HG03135 (cell line): Measurements from ENCODE around the gene VPS37C.
"Not testable (repeated sequence)": the region's sequence is repeated elsewhere in the genome, so short reads cannot be mapped to it uniquely, and the experiment has no call there.

Experiments used
- ATAC-seq: cut with Tn5 transposase; IDR thresholded peaks from one replicate; pipeline ENCODE4 v1.9.1; 2021; ENCODE audit warnings: mild to moderate bottlenecking, moderate library complexity; ENCODE audit not compliant: unreplicated experiment

VPS37C gene

DNA sequence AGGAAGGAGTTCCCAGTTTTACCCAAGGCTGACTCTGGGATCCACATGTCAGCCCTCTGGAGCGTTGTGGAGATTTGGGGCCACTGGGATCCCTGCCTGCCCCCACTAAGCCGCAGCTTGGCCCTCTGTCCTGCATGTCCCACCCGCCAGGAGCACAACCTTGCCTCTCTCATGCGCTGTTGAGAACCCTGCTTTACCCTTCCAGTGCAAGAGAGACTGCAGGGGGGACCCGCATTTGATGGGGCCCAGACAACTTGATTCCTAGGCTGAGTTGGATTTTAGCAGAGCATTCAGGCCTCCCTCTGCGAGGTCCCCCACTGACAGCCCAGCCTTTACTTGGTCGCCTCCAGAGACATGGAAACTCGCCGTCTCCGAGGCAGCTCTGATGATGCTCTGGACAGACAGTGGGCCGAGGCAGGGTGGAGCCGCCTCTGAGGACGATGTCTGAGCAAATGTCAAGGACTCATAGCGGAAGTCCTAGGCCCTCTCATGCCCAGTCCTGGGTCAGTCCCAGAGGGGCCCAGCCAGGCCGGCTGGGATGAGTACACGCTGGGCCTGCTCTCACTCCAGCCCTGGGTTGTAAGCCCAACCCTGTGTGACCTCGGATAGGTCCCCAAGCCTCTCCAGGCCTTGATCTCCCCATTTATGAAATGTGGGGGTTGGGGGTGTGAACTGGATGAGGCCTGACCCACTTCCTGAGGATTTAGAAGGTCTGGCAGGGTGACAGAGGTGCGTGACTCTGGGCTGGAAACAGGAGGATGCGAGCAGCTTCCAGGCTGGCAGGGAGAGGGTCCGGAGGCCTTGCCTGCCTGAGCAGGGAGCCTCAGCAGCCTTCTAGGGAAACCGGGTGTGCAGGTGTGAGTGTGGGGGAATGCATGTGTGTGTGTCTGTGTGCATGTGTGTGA is 58.3 kb downstream of the VPS37C start:
- no peak for ATAC-seq

DNA sequence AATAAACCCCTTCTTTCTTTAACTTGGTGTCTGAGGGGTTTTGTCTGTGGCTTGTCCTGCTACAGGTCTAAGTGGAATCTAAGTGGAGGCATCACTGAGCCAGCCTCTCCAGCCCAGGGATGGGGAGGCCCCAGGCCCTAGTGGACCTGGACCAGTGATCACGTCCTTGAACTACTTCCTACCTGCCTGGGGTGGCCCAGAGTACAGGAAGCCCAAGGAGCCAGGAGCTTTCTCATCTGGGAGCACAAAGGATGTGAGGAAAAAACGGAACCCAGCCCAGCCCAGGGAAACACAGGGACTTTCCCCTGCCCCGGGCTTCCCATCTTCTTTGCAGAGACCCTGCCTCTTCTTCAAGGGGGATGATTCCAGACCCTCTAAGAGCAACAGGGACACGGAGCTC is 62.4 kb downstream of the VPS37C start:
- no peak for ATAC-seq

DNA sequence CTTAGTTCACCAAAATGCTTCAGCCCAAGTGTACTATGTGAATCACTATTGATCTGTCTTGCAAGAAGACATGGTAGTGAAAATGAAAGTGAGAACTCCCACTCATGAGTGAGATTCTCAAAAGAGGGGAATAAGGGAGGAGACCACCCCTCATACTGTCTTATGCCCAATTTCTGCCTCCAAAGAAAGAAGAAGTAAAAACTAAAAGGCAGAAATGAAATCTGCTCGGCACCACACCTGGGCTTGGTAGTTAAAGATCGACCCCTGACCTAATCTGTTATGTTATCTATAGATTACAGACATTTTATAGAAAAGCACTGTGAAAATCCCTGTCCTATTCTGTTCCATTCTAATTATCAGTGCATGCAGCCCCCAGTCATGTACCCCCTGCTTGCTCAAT is 63.0 kb downstream of the VPS37C start:
- ATAC-seq, result not testable (repeated sequence)

DNA sequence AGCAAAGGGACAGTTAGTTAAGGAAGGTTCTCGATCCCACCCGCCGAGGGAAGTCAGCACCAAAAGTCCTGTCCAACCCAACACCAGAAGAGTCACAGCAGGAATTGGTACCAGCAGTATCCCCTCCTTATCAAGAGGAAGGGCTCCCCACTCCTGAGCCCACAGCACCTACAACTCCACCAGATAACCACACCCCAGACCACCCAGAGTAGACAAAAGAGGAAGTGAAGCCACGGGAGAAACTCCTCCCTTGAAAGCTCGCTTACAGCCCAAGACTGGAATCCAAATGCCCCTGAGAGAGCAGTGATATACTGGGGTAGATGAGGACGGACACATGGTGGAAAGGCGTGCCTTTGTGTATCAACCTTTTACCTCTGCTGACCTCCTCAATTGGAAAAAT is 66.2 kb downstream of the VPS37C start:
- no peak for ATAC-seq

DNA sequence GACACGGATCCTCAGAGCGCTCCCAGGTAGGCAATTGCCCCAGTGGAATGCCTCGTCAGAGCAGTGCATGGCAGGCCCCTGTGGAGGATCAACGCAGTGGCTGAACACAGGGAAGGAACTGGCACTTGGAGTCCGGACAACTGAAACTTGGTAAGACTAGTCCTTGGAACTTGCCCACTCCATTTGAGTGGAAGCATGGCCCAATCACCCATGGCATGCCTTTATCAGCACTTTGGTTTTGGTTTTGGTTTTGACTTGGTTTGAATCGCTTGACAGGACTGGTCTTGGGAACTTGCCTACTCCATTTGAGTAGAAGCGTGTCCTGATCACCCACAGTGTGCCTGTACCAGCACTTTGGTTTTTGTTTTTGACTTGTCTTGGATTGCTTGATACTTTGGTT is 67.1 kb downstream of the VPS37C start:
- not testable (repeated sequence) for ATAC-seq

DNA sequence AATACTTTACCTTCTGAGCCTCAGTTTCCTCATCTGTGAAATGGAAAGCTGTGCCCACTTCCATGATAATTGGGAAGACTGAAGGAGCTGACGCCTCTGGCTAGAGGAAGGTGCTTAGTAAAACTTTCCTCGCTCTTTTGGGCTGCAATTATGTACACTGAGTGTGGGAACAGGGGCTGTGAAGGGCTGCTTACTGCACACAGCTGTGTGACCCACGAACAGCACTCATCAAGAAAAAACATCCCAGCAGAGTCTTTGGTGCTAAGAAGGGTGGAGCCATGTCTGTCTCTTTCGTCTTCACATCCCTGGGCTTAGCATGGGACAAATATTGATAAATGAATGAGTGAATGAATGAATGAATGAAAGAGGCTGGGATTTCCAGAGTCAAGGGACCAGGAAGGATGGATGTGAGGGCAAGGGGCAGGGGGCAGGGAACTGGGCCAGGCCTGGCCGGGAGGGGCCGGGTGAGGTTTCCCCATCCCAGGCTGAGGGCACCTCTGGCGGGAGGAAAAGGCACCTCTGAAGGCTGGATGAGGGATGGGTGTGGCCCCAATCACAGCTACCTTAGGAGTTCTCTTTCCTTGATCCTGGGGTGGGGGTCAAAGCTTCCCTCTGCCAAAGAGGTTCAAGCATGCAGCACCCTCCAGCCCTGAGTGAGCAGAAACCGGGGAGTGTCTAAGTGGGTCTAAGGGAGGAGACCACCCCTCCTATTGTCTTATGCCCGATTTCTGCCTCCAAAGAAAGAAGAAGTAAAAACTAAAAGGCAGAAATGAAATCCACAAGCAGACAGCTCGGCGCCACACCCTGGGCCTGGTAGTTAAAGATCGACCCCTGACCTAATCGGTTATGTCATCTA is 68.1 kb downstream of the VPS37C start:
- ATAC-seq, result no peak

DNA sequence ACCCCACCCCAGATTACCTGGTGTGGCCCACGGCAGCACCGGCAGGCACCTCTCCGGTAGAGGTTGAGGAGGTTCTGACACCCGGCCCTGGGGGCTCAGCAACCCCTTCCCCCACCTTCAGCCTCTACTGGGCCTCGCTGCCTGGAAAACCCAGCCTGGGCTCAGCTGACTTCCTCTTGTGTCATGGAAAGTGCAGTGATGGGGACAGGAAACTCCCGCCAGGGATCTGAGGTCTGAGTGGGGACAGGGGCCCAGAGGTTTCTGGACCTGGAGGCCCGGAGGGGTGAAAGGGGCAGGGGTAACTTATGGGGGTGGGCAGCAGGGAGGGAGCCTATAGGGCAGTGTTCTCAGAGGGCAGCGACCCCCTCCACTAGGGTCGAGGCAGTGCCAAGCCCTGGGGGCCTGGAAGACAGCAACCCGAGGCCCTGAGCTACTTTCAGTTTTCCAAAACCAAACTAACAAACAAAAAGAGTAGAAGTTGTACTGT is 68.9 kb downstream of the VPS37C start:
- ATAC-seq, result no peak

DNA sequence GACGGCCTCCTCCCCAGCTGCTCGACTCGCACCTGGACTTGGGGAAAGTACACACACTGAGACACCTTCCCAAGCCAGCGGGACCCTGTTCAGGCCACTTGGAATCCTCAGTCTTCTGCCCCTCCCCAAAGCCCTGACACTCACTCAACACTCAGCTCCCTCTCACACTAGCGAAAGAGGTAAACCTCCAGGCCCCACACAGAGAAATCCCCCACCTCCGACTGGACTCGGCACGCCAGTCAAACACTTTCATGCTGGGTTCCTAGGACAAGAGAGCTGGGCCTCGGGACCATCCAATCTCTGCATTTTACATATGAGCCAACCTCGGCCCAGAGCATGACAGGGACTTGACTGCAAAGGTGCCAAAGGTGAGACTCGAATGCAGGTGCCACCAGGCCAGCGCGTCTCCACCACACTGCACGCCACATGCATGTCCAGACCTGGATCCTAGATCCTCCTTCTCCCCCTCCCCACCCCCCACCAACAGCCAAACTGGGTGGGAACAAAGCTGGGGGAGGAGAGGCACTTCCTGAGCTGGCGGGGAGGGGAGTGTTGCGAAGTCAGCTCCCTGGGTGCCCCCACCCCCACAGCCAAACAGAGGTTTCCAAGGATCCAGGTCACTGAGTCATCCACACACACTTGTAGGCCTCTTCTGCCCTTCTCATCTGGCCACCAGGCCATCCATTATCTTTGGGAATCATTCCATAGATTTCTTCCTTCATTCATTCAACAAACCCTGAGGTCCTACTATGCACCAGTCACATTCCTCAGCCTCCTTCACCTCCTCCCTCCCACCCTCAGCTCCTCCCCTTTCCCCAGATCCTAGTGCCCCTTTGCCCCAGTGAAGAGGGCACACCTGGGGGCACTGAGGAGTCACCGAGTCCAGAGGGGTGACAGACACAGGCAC is 69.6 kb downstream of the VPS37C start:
- ATAC-seq, result no peak

DNA sequence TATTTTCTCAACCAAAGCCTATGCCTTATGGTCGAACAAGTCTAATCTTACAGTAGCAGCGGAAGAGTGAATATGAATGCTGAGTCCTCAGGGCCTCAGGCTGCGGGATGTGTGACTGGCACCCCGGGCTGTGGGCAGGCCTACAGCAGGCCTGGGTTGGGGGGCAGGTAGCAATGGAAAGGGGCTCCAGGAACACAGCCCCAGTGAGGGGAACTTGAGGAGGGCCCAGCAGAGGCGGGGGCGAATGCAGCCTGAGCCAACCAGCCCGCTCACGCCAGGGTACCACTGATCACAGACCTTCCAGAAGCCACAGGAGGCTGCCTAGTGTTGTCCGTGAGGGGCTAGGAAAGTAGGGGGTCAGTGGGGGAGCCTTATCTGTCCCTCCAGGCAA is 70.2 kb downstream of the VPS37C start:
- no peak for ATAC-seq

DNA sequence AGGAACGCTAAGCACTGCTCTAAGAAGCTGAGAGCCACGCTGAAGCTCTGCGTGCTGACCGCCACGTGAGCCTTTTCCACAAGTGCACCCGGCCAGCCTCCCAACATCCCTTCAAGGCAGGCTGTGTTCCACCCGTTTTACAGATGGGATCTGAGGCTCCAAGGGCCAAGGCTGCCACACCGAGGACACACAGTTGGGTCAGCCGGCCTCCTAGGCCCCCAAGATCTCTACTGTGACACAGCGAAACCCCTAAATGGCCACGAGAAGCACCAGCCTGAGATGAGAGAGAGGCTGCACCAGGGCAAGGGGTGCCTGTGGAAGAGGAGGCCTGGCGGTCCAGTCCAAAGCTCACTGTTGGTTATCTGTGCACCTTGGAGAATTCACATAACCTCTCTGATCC is 70.7 kb downstream of the VPS37C start:
- no peak for ATAC-seq

DNA sequence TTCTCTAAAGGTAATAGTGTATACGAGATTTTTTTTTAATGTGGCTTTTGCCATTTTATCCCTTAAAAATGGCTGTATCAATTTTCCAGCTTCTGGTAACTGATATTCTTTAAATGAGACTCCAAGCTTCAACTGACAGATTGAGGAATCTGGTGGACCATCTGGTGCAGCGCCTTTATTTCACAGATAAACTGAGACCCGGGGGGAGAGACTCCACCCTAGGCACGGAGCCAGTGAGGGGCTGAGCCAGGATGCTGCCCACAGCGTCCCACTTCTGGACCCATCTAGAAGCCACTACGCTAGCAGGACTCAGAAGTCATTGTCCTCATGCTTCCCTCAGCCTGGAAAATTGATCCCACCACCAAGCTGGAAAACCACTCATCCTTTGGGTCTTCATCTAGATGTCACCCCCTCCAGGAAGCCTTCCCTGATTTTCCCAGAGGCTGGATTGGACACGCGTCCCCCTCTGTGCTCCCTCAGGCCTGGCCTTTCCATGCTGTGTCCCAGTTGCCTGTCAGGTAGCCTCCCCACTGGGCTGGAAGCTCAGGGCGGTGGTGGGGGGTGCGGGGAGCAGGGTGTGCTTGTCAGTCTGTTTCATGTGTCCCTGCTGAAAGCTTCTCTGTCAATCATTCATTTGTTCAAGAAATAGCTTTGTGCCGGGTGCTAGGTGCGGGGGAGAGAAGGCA is 71.3 kb downstream of the VPS37C start:
- ATAC-seq, result no peak

DNA sequence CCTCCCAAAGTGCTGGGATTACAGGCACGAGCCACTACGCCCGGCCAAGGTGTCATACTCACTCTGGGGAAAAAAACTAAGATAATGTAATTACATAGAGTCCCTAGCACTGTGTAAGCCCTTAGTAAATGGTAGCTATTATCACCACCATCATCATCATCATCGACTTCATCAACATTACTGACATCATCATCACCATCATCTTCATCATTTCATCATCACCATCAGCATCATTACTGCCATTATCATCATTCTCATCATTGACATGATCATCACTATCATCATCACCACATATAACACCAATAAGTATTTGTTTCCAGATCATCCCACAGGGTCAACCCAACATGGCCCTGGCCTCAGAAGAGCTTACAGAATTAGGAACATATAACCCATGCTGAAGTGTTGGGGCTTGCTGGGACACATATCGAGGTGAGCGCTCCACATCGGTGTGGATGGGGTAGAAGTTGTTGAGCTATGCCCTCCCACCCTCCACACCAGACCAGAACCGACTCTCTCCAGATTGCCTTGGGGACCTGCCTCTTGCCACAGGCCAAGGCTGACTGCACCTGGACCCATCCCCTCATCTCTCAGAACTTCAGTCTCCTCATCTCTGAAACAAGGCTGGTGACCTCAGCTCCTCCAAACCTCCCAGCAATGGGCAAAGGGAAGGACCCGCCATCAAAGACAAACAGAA is 73.7 kb downstream of the VPS37C start:
- ATAC-seq, result no peak

DNA sequence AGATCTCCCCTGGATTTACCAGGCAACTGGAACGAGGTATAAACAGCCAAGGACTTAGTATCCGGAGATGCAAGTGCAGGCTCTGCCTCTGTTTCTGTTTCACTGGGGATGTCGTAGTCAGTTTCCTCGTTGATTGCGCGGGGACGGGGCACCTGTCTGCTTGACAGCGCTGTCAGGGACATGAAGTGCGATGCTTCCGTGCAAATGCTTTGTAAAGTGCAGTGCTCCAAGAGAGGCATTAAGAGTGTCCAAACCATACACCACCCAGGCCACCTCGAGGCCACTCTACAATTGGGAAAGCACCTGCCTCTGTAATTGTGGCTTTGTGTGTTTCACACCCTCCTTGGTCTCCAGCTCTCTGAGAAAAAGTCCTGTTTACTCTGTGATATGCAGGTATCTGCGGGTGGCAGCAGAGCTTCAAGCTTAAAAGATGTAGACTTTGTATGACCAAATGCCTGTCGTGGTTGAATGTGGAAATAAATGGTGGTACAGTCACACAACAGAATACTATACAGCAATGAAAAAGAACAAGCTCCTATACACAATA is 77.6 kb downstream of the VPS37C start:
- no peak for ATAC-seq

DNA sequence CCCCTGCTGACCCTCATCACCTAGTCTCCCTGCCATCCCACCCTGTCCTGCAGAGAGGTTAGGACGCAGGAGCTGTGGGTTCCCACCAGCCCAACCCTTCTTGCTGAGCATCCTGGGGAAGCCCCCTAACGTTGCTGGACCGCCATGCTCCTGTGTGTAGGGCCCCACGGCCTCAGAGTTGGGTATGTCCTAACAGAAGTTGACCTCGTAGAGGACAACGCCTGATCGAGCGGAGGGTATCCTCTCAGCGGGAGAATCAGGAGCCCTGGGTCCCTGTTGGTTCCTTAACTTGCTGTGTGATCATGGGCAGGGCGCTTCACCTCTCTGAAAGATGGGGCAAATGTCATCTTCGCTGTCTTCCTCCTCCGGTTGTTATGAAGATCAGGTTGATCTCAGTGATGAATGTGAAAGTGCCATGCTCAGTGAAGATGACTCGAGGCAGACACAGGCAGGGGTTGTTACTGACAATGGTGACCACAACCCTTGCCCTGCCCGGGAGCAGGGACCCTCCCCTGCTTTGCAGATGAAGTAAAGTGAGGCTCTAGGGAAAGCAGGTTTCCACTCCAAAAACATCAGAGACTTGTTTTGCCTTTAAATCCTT is 78.2 kb downstream of the VPS37C start:
- ATAC-seq, result no peak

DNA sequence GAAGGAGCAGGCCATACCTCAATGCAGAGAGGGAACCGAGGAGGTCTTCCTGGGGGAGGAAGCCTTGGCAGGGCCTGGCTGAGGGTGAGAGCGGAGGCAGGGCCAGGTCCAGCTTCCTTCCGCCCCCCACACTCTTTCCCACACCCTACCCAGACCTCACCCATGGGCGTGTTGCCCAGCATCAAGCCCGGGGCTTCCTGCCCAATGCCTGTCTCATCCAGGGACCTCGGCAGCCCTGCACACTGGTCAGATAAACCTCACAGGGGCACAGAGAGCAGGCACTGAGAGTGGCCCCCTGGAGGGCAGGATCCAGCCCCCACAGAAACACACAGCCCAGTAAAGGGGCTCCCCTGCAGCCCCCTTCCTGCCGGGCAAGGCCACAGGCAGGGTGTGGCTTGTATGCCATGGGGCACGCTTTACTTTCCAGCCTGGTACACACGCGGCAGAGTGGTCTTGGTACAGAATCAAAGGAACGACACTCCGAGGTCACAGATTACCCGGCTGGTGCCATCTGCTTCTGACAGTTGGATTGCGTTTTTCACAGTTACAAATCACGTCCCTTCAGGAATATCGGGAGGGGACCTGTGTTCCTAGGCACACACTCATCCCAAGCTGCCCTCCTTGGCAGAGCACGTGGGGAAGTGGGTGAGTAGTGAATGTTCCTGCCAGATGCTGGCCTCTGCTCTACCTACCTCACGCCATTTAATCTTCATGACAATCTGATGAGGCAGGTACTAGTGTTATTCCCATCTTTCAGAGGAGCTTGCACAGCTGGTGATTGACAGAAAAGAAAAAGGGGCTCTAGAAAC is 79.0 kb downstream of the VPS37C start:
- no peak for ATAC-seq

DNA sequence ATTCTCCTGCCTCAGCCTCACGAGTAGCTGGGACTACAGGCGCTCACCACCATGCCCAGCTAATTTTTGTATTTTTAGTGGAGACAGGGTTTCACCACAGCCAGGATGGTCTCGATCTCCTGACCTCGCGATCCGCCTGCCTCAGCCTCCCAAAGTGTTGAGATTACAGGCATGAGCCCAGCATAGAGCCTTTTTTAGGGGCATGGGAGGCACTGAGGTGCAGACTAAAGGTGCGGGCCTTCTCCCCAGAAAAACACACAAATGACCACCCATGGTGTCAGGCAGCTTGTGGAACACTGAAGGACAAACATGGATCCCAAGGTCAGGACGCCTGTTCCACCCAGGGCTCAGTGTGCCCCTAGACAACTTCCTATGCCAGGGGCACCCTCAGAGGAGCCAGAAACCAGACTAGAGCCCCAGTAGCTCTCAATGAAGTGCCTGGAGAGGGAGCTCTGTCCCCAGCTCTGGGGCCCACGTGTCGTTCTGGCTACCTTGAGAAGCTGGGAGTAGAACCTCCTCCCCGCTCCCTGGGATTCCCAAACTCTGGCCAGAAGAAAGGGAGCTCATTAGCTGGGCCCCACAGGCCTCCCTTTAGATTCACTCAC is 80.1 kb downstream of the VPS37C start:
- no peak for ATAC-seq

DNA sequence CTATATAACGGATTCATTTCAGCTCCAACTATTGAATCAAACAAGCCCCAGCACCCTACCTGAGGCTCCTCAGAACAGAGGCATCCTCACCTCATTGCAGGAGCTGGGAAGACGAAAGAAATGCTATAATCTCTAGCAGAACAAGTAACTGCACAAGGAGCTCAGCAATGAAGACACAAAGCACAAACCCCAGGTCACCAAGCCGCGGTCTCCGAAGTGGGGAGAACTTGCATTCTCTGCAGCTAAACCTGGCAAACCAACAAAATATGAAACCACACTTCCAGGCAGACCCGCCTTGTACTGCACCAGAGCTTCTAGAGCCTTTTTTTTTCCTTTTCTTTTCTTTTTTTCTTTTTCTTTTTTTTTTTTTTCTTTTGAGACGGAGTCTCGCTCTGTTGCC is 80.7 kb downstream of the VPS37C start:
- no peak for ATAC-seq
